AG04449 (cell line): ENCODE results near the gene EPM2A.

Experiments used
- CTCF ChIA-PET: fragments of 350-600 bp; formaldehyde crosslinking; extraction: SDS; loops from one replicate; lab custom pipeline; 2021; ENCODE audit warnings: antibody characterized with exemption; lab: Yijun Ruan, JAX
- POLR2A ChIA-PET: fragments of 400-600, 350-600 bp; formaldehyde crosslinking; extraction: SDS; loops from one replicate; lab custom pipeline; 2020; ENCODE audit warnings: antibody characterized with exemption, inconsistent platforms; lab: Yijun Ruan, JAX
- DNase-seq: peaks from one replicate; pipeline ENCODE4 v3.0.0-alpha.2; 2010; ENCODE audit warnings: low read depth, low spot score
- H3K4me3 ChIP-seq: 2 replicates; pipeline ENCODE4 v1.5.1; 2011; ENCODE audit warnings: low read depth, mild to moderate bottlenecking, control low read depth, low read length
- CTCF ChIP-seq: IDR thresholded peaks from one replicate; pipeline ENCODE4 v1.5.1; 2011; ENCODE audit warnings: mild to moderate bottlenecking, moderate library complexity, low read length, control low read depth, inconsistent platforms; ENCODE audit not compliant: insufficient read depth; ENCODE audit errors: missing control alignments

The EPM2A gene

GRCh38 chr6:145721144-145721543 lies 14.2 kb downstream of the EPM2A start:
- POLR2A ChIA-PET, result no interaction called here

GRCh38 chr6:145715426-145715825 lies 19.9 kb downstream of the EPM2A start:
- TF ChIP-seq CTCF, result no peak
- ChIA-PET CTCF (interaction anchor here (0.9 to 1.4 kb wide), 2 partner anchors 12 to 82 kb away, joined by 3 to 7 read pairs; no protein-coding TSS in a partner anchor), POLR2A (no interaction called here)
- no peak overlapping the region for H3K4me3 ChIP-seq
- DNase-seq, result no peak

More at GRCh38 chr6:145721144-145721543, 14.2 kb downstream of the EPM2A start:
- DNase-seq, result no peak
- CTCF ChIA-PET, result interaction anchor here (0.6 to 1.3 kb wide), 3 partner anchors 10 to 19 kb away, joined by 3 to 5 read pairs (median 3); partner anchors contain the start of gene EPM2A
- no peak for TF ChIP-seq CTCF
- H3K4me3 ChIP-seq, result no peak overlapping the region

- CTCF ChIA-PET, result interaction anchor here (0.7 to 0.9 kb wide), 2 partner anchors 11 to 81 kb away, joined by 3 read pairs; no protein-coding TSS in a partner anchor
- POLR2A ChIA-PET, result no interaction called here
- no peak overlapping the region for H3K4me3 ChIP-seq
- DNase-seq, result no peak
- no peak for TF ChIP-seq CTCF
Measured at GRCh38 chr6:145714731-145715130, 20.6 kb downstream of the EPM2A start.

GRCh38 chr6:145713773-145714172 lies 21.5 kb downstream of the EPM2A start:
- H3K4me3 ChIP-seq, result no peak overlapping the region
- no peak for DNase-seq
- TF ChIP-seq CTCF, result no peak
- ChIA-PET POLR2A (no interaction called here), CTCF (no interaction called here)

GRCh38 chr6:145711372-145711771 lies 23.9 kb downstream of the EPM2A start:
- DNase-seq, result no peak
- no peak for TF ChIP-seq CTCF
- CTCF ChIA-PET, result interaction anchor here (1.4 kb wide), 1 partner anchor 10 kb away, joined by 3 read pairs; no protein-coding TSS in a partner anchor
- POLR2A ChIA-PET, result no interaction called here
- H3K4me3 ChIP-seq, result no peak overlapping the region

- no peak for DNase-seq
- TF ChIP-seq CTCF, result no peak
- POLR2A ChIA-PET, result no interaction called here
- CTCF ChIA-PET, result no interaction called here
- H3K4me3 ChIP-seq, result no peak overlapping the region
Measured at GRCh38 chr6:145707397-145707796, 27.9 kb downstream of the EPM2A start.
